Stimulated activated CD4-positive, alpha-beta T cell treated with anti-CD3 and anti-CD28 coated beads, Interleukin-2, amount 100 ng/mL, for 4 hours (primary cell): Measurements from ENCODE around the gene SMG6.
"Not testable (repeated sequence)": the region's sequence is repeated elsewhere in the genome, so short reads cannot be mapped to it uniquely, and the experiment has no call there.

Experiments used
- DNase-seq: peaks from one replicate; pipeline ENCODE4 v3.0.0-alpha.2; 2020; ENCODE audit warnings: low read depth

Gene SMG6

GRCh38 chr17:2178798-2179501, 124.6 kb downstream of the SMG6 start:
- no peak for DNase-seq

GRCh38 chr17:2177235-2177811, 126.3 kb downstream of the SMG6 start:
- DNase-seq, result no peak

- no peak for DNase-seq
Observed at GRCh38 chr17:2176499-2177169, 127.0 kb downstream of the SMG6 start.

GRCh38 chr17:2175294-2175628, 128.3 kb downstream of the SMG6 start:
- no peak for DNase-seq

- DNase-seq, result no peak
Observed at GRCh38 chr17:2174468-2175293, 128.9 kb downstream of the SMG6 start.

- DNase-seq, result no peak
Observed at GRCh38 chr17:2174014-2174413, 129.6 kb downstream of the SMG6 start.

GRCh38 chr17:2172999-2173398, 130.6 kb downstream of the SMG6 start:
- no peak for DNase-seq

GRCh38 chr17:2172077-2172851, 131.3 kb downstream of the SMG6 start:
- no peak for DNase-seq

GRCh38 chr17:2171702-2172076, 131.9 kb downstream of the SMG6 start:
- DNase-seq, result no peak

- DNase-seq, result no peak
Observed at GRCh38 chr17:2170023-2170422, 133.6 kb downstream of the SMG6 start.

GRCh38 chr17:2165723-2166122, 137.9 kb downstream of the SMG6 start:
- not testable (repeated sequence) for DNase-seq

- DNase-seq, result no peak
Observed at GRCh38 chr17:2158396-2158780, 145.2 kb downstream of the SMG6 start.

GRCh38 chr17:2157675-2158395, 145.8 kb downstream of the SMG6 start:
- DNase-seq, result no peak

GRCh38 chr17:2157081-2157480, 146.5 kb downstream of the SMG6 start:
- DNase-seq, result no peak

GRCh38 chr17:2156666-2157065, 146.9 kb downstream of the SMG6 start:
- no peak for DNase-seq

GRCh38 chr17:2155573-2155972, 148.0 kb downstream of the SMG6 start:
- DNase-seq, result no peak

GRCh38 chr17:2151358-2152033, 152.1 kb downstream of the SMG6 start:
- DNase-seq, result no peak

- no peak for DNase-seq
Observed at GRCh38 chr17:2150806-2151205, 152.8 kb downstream of the SMG6 start.

- no peak for DNase-seq
Observed at GRCh38 chr17:2149934-2150333, 153.7 kb downstream of the SMG6 start.

- no peak for DNase-seq
Observed at GRCh38 chr17:2146132-2146871, 157.3 kb downstream of the SMG6 start.
